MM.1S (cell line): ENCODE measurements around the gene TREML4.

Source experiments
- CTCF ChIP-seq: fragments of 300-600 bp; sonication (generic); IDR thresholded peaks from 2 replicates; pipeline ENCODE4 v1.5.1; 2016; ENCODE audit warnings: antibody characterized with exemption, low read length, mixed read lengths
- EZH2 ChIP-seq: fragments of 300-600 bp; sonication (generic); optimal IDR thresholded peaks from 2 replicates; pipeline ENCODE3; 2017; ENCODE audit warnings: low read depth, mild to moderate bottlenecking, antibody characterized with exemption, low read length, mixed read lengths
- EZH2phosphoT487 ChIP-seq: fragments of 300-600 bp; sonication (generic); IDR thresholded peaks from 2 replicates; pipeline ENCODE4 v1.6.1; 2018; ENCODE audit warnings: antibody characterized with exemption, low read length

- TF ChIP-seq CTCF (no peak), EZH2phosphoT487 (no peak), EZH2 (no peak)
Observed at GRCh38 chr6:41255110-41255509, 27.0 kb downstream of the TREML4 start.
